Retinal pigment epithelial cell (primary cell): ENCODE data around the gene RWDD4.

Source experiments
- DNase-seq: peaks from one replicate; pipeline ENCODE4 v3.0.0-alpha.2; 2010; ENCODE audit warnings: low read depth
- H3K4me3 ChIP-seq: 2 replicates; pipeline ENCODE4 v1.5.1; 2011; ENCODE audit warnings: mild to moderate bottlenecking, low read length, control low read depth, moderate library complexity
- CTCF ChIP-seq: conservative IDR thresholded peaks from 2 replicates; pipeline ENCODE4 v1.5.1; 2011; ENCODE audit warnings: low read depth, low read length, control low read depth, inconsistent platforms

The RWDD4 gene

GRCh38 chr4:183607894-183608293 is 51.1 kb downstream of the RWDD4 start:
- DNase-seq, result no peak
- no peak overlapping the region for H3K4me3 ChIP-seq
- no peak for TF ChIP-seq CTCF

- peak; percentile 50 for TF ChIP-seq CTCF
- no peak for DNase-seq
- H3K4me3 ChIP-seq, result no peak overlapping the region
Observed at GRCh38 chr4:183602557-183603027, 56.4 kb downstream of the RWDD4 start.

GRCh38 chr4:183601381-183601780 is 57.6 kb downstream of the RWDD4 start:
- TF ChIP-seq CTCF, result no peak
- no peak overlapping the region for H3K4me3 ChIP-seq
- no peak for DNase-seq

GRCh38 chr4:183600189-183600685 is 58.7 kb downstream of the RWDD4 start:
- TF ChIP-seq CTCF, result peak; percentile 63
- H3K4me3 ChIP-seq, result no peak overlapping the region
- DNase-seq, result no peak

- no peak for TF ChIP-seq CTCF
- no peak overlapping the region for H3K4me3 ChIP-seq
- DNase-seq, result no peak
Observed at GRCh38 chr4:183599690-183600089, 59.3 kb downstream of the RWDD4 start.

GRCh38 chr4:183599284-183599683 is 59.7 kb downstream of the RWDD4 start:
- TF ChIP-seq CTCF, result no peak
- H3K4me3 ChIP-seq, result no peak overlapping the region
- DNase-seq, result no peak

GRCh38 chr4:183596067-183596757 is 62.8 kb downstream of the RWDD4 start:
- H3K4me3 ChIP-seq, result no peak overlapping the region
- DNase-seq, result peak; percentile 42
- TF ChIP-seq CTCF, result no peak
